NB4 (cell line): Measurements from ENCODE around the gene CCDC88C.

ENCODE experiments used
- DNase-seq: peaks from one replicate; pipeline ENCODE4 v3.0.0; 2010; ENCODE audit warnings: low read depth
- H3K4me3 ChIP-seq: one replicate; pipeline ENCODE4 v1.5.1; 2011; ENCODE audit warnings: mild to moderate bottlenecking, low read depth, low read length, moderate library complexity
- MAX ChIP-seq: IDR thresholded peaks from 2 replicates; pipeline ENCODE4 v1.6.1; 2011; ENCODE audit warnings: low read depth, low read length
- MYC ChIP-seq: IDR thresholded peaks from 2 replicates; pipeline ENCODE4 v1.6.1; 2011; ENCODE audit warnings: low read depth, low read length
- POLR2A ChIP-seq: IDR thresholded peaks from 2 replicates; pipeline ENCODE4 v1.6.1; 2011; ENCODE audit warnings: mild to moderate bottlenecking; ENCODE audit not compliant: insufficient read length; ENCODE audit errors: extremely low read depth
- TF ChIP-seq, protein P1 (sequence below): IDR thresholded peaks from one replicate; pipeline ENCODE4 v1.5.1; 2012; ENCODE audit warnings: low read depth, low read length

Gene CCDC88C

DNA sequence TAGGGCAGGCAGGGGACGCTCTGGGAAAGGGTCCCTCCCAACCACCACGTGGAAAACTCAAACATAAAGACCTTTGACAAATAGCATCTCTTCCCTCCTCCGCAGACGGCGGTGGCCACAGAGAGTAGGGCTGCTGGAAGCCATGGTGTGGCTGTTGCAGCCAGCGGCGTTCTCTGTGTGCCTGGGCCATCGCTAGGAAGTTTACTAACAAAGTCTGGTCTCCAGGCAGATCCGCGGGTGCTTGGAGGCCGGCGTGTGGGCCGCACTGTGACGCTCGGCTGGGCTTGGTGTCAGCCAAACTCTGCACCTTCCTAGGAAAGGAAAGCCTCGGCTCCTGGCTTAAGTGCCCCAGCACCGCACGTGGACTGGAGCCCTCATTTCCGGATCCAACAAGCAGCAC is 65.6 kb downstream of the CCDC88C start:
- no peak for TF ChIP-seq MYC
- no peak for TF ChIP-seq POLR2A
- TF ChIP-seq MAX: no peak
- TF ChIP-seq, protein P1, sequence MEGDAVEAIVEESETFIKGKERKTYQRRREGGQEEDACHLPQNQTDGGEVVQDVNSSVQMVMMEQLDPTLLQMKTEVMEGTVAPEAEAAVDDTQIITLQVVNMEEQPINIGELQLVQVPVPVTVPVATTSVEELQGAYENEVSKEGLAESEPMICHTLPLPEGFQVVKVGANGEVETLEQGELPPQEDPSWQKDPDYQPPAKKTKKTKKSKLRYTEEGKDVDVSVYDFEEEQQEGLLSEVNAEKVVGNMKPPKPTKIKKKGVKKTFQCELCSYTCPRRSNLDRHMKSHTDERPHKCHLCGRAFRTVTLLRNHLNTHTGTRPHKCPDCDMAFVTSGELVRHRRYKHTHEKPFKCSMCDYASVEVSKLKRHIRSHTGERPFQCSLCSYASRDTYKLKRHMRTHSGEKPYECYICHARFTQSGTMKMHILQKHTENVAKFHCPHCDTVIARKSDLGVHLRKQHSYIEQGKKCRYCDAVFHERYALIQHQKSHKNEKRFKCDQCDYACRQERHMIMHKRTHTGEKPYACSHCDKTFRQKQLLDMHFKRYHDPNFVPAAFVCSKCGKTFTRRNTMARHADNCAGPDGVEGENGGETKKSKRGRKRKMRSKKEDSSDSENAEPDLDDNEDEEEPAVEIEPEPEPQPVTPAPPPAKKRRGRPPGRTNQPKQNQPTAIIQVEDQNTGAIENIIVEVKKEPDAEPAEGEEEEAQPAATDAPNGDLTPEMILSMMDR: no peak
- no peak overlapping the region for H3K4me3 ChIP-seq
- DNase-seq: no peak

- TF ChIP-seq MYC (no peak), MAX (no peak), POLR2A (no peak)
- TF ChIP-seq, protein P1: no peak
- DNase-seq: no peak
- H3K4me3 ChIP-seq: no peak overlapping the region
Observed at GRCh38 chr14:91351512-91351862, 66.1 kb downstream of the CCDC88C start.

DNA sequence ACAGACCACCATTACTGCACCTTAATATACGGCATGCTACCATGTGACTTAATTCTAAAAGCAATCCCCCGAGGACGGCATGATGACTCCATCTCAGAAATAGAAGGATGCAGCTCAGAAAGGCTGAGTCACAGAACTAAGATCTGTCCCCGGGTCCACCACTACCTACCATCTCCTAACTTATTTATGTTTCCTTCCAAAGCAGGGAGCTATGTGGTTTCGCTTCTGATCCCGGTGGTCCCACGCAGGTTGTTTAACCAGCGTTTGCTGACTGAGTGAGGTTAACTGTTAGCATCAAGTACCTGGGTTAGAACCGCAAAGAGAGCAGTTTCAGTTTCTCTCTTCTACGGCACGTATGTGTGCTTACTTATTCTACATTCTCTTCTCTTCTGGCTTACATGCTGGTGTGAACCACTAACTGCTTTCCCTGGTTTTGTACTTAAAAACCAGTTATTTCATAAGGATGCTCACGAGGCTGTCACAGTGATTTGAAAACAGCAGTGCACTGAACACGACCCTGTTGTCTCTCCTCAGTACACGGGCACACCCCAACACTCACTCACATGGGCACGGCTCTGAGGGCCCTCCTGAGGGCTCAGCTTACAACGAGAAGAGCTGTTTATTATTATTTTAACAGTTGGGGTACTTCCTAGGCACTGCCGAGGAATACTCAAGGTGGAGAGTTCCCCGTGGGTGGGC is 66.7 kb downstream of the CCDC88C start:
- peak; percentile 18 for DNase-seq
- no peak for TF ChIP-seq MYC
- TF ChIP-seq, protein P1: no peak
- H3K4me3 ChIP-seq: no peak overlapping the region

DNA sequence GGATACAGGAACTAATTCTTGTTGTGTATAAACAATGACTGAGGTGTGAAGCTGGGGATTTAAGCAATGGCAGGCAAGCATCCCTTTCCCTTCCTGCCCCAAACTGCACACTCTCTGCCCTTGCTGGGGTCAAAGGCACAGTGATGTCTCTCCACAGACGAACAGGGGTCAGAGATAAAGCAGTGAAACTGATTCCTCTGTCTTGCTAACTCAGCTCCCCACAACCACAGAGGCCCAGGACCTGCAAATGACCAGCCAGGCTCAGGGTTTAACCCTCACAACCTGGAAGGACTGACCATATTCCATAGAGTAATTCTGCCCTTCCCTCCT is 67.2 kb downstream of the CCDC88C start:
- TF ChIP-seq POLR2A: no peak
- TF ChIP-seq MAX: no peak
- TF ChIP-seq, protein P1: no peak
- no peak for TF ChIP-seq MYC

DNA sequence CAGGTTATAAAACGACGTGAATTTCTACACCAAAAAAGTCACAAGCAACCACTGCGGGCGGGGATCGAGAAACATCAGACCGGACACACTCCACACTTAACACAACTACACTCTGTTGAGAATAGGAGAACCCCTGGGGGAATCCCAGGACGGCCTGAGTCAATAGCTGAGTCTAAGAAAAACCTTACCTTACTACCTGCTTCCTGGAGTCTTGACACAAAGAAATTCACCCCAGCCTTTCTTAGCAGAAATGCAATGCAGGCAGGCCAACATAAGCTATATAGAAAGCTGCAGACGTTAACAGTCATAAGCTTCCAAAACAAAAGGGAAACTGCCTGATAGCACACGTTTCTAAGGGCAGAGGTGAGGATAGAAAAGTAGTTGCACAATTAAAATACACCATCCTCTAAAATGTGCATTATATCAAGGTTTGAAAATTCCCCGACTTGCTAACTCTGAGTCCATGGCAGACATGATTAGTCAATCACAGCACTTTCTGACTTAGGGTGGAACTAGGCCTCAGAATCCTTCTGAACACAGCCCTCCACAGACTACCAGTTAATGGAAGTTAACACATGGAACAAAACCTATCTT is 68.0 kb downstream of the CCDC88C start:
- TF ChIP-seq MYC: no peak
- TF ChIP-seq, protein P1: no peak
- no peak for TF ChIP-seq MAX
- TF ChIP-seq POLR2A: no peak
- H3K4me3 ChIP-seq: no peak overlapping the region

More for the DNA sequence above, 67.2 kb downstream of the CCDC88C start:
- DNase-seq: no peak
- H3K4me3 ChIP-seq: no peak overlapping the region

More for the DNA sequence above, 68.0 kb downstream of the CCDC88C start:
- no peak for DNase-seq
